ENCODE data around the gene ACSL3.
"Not testable (repeated sequence)": the region's sequence is repeated elsewhere in the genome, so short reads cannot be mapped to it uniquely, and the experiment has no call there.

Gene ACSL3

DNA sequence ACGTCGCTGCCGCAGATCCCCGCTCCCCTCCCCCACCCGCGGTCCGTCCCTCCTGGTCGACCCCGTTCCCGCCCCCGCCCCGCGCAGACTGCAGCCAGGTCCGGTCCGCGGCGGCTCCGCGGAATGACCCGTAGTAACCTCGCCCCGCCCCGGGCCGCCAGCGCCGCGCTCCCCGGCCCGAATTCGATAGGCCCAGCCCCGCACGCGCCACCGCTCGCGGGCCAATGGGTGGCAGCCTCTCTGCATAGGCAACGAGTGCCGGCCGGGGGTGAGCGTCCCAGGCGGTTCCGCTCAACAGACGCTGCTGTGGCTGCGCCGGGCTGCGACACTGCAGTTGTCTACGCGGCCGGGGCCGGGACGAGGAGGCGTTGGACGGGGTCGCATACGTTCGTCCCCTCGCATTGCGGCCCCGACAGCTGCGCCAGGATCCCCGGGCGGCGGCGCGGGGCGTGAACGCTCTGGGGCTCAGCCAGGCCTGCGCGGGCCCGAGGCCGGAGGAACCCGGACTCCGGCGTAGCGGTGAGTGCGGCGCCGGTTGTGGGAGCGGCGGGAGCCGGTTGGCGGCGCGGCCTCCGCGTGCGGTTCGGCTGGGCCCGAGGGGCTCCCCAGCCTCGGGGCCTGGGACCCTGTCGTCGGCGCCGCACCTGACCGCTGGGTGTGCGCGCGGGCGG lies at the start of gene ACSL3:
Gene ACSL3, plus strand, starts transcription at position 297 of the 671 bp plus-strand sequence. CDS start 47,737 bp downstream, outside the sequence.
- peak; percentile 71 to 74 for DNase-seq (ENCODE audit: low read depth in 2 of 2)

DNA sequence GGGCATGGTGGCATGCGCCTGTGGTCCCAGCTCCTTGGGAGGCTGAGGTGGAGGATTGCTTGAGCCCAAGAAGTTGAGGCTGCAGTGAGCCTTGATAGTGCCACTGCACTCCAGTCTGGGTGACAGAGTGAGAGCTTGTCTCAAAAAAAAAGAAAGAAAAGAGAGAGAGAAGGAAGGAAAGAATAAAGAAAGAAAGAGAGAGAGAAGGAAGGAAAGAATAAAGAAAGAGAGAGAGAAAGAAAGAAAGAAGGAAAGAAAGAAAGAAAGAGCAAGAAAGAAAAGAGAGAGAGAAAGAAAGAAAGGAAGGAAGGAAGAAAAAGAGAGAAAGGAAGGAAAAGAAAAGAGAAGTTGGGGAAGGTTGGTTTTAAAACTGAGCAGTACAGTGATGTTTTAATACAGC lies 49.0 kb upstream of the ACSL3 start:
- no peak for DNase-seq (ENCODE audit: low read depth in 2 of 2)

DNA sequence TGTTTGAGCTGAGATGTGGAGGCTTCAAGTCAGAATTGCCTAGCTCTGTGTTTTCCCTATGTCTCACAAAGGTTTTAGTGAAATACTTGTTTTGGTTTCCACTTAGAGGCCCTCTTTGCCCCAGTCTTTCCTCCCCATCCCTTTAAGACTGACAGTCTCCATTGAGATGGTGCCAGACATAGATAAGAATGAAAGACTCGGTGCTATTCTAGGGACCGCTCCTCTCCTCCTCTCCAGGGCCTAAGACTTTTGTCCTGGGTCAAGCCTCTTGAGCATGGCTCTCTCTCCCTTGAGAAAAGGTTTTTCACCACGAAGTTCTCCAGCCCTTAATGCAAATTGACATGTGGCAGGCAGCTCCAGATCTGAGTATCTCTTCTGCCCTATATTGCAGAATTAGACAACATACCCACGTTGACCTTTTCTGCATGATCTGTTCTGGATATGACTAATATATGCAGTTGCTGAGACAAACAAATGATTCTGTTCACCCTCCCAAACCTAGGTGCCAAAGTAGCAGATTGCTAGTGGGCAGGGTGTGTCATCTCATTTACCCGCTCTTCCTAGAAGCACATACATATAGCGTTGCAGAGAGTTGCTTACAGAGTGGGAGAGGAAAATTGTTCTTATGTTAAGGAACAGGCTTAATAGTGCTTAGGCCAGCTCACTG lies 47.5 kb upstream of the ACSL3 start:
- DNase-seq (ENCODE audit: low read depth in 2 of 2), result no peak

DNA sequence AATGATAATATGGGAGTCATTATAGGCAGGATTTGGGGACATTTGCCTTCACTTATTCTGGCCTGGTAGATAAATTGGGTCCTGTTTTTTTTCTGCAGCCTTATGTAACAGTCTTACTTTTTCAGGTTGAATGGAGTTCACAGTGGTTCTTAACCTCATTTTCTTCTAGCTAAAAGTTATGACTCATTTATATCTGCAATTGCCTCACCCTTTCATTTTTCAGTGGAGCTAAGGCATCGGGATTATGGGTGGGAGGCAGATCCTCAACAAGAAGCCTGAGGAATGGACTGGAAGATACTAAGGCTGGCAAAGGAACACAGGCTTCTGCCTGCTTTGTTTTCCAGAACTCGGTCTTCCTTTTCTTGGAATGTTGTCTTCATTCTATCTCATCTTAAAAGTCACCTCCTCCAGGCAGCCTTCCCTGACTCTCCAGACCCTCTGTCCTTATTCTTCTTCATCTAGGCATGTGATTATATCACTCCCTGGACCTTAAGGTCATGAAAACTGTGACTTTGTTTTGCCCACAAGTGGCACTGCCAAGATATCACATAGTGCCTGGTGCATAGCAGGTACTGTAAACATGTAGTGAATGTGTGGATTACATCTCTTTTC lies 41.0 kb upstream of the ACSL3 start:
- DNase-seq (ENCODE audit: low read depth in 2 of 2), result no peak

DNA sequence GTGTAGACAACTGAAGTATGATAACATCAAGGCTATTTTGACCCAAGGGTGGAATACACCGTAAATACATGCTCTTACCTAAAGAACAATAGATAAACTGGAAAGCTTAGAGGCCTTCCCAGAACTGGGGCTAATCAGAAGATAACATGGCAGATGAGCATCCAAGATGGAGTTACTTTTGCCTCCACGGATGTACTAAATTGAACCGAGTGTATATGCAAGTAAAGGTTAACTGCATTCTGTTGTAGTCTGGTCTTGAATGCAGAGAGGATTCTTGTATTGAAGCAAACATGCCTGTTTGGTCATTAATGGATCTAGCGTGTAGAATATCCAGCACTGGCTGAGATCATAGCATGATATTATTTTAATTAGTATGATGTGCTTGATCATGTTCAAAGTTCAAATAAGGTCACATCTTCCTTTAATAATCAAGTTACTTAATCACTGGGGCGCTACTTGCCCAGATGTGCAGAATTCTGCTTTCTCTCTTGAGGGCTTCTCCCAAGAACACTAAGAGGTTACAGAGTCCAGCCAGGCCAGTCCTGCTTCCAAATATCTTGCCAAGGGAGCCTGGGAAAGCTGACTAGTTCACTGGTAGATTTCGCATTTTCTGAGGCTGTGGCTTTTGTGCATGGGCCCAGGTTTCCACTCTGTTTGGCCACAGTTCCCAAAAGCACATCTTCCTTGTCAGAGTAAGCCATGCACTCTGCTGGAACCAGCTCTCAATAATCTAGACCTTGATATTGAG lies 37.5 kb upstream of the ACSL3 start:
- no peak for DNase-seq (ENCODE audit: low read depth in 2 of 2)

DNA sequence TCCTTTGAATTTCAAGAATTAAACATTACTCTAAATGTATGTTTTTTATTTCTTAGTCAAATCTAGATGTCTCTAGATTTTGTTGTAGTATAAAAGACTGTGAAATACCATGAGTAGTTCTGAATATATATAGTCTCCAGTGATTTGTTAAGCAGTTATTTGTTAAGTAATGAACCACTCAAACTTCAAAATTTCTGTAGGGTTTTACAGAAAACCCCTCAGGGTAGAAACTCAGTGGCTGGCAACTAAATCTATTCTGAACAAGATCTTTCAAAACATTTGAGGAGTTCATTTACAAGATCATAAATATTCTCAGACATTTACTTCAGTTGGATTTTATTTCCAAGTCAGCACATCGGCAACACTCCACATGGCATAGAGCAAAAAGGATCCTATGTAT lies 35.8 kb upstream of the ACSL3 start:
- no peak for DNase-seq (ENCODE audit: low read depth in 2 of 2)

DNA sequence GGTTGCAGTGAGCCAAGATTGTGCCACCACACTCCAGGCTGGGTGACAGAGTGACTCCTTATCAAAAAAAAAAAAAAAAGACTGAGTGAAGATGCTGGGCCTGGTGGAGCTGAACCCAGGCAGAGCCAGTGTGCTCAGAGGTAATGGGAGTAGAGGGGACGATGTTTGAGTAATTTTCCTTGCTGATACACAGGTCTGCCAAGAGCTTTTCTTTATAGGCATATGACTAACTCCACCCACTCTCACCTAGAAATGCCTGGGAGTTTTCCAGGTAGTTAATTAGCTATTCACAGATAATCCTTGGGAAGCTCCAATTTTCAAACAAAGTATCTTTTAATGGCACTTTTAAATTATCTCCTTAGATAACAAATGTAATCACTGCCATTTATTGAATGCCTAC lies 33.4 kb upstream of the ACSL3 start:
- DNase-seq (ENCODE audit: low read depth in 2 of 2), result no peak

DNA sequence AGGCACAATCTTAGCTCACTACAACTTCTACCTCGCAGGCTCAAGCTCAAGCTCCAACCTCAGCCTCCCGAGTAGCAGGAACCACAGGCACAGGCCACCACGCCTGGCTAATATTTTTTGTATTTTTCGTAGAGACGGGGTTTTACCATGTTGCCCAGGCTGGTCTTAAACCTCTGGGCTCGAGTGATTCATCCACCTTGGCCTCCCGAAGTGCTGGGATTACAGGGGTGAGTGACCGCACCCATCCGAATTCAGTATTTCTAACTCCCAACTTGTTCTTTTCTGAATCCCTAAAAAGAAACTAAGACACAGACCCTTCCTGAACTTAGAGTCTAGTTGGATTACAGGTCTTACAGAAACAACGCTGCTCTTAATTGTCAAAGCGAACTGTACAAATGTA lies 32.3 kb upstream of the ACSL3 start:
- no peak for DNase-seq (ENCODE audit: low read depth in 2 of 2)

DNA sequence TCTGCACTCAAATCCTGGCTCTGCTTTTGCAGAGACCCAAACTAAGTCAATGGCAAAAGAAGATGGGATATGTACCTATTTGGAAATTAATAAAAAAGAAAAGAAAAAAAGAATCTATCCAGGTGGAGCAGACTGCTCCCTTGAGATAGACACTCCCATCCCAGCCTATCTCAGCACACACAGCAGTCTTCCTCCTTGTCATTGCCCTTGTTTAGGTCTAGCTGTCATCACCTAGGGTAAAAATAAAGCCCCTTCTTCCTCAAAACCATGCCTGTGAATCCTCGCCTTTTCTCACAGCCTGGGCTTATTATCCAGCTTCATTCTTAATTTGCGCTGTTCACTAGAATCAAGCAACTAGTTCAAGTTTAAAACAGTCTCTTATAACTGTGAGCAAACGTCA lies 30.7 kb upstream of the ACSL3 start:
- DNase-seq (ENCODE audit: low read depth in 2 of 2), result no peak

DNA sequence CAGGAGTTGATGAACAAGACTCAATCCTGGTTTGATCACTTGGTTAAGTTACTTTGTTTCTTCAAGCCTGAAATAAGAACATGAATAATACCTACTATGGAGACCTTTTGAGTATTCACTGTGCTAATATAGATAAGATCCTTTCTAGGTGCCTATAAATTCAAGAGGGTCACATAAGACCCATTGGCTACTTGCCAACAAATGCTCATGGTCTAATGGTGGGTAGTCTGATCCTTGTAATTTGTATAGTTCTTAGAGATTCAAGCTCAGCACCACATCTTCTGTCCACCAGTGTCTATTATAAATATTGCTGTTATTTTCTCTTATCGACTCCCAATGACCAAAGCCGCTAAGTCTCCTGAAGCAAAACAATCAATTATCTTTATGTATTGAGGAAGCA lies 27.4 kb upstream of the ACSL3 start:
- DNase-seq (ENCODE audit: low read depth in 2 of 2), result no peak

DNA sequence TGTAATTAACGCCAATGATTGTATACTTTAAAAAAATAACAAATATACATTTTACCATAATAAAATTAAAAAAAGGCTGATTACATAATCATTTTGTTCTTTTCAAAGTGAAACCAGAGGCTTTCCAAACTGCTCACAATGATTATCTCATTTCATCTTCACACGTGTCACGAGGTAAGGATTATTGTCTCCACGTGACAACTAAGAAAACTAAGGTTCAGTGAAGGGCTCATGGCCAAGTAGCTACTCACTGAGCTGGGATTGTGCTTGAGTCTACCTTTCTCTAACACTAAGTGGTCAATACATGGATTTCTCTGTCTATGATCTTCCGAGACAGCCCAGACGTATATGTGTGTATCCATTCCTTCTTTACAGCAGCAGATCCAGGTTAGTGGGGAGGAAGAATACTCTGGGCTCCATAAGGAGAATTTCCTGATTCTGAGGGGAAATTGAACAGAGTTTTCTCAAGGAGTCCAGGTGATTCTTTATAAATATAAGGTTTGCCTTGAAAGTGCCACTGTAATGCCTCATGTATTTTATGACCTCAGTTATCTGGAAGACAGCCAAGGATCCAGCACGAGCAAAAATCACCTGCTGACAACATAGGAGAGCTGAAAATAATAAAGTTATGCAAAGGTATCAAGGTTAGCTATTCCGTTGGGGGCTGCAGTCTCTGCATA lies 25.6 kb upstream of the ACSL3 start:
- DNase-seq (ENCODE audit: low read depth in 2 of 2), result no peak

DNA sequence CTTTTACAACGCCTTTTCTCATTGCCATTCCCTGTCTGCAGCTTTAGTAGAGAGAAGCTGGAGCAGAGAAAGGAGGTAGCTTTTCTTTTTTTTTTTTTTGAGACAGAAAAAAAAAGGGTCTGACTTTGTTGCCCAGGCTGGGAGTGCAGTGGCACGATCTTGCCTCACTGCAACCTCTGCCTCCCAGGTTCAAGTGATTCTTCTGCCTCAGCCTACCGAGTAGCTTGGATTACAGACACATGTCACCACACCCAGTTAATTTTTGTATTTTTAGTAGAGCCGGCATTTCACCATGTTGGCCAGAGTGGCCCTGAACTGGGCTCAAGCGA lies 25.0 kb upstream of the ACSL3 start:
- DNase-seq (ENCODE audit: low read depth in 2 of 2), result no peak

DNA sequence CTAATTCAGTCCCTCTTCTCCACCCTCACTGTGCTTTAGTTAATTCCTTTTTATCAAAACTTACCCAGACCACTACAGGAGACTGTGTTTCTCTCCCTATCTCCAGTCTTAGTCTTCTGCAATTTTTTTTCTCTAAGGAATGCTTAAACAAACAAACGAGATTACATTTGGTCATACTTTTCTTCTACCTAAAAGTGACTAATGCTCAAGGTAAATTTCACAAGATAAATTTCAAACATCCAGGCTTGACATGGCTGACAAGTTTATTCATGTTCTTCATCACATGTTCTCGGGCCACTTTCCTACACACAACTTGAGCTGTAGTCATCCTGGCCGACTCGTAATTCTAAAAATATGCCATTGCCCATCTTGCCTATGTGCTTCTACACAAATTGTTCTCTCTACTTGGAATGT lies 23.2 kb upstream of the ACSL3 start:
- no peak for DNase-seq (ENCODE audit: low read depth in 2 of 2)

DNA sequence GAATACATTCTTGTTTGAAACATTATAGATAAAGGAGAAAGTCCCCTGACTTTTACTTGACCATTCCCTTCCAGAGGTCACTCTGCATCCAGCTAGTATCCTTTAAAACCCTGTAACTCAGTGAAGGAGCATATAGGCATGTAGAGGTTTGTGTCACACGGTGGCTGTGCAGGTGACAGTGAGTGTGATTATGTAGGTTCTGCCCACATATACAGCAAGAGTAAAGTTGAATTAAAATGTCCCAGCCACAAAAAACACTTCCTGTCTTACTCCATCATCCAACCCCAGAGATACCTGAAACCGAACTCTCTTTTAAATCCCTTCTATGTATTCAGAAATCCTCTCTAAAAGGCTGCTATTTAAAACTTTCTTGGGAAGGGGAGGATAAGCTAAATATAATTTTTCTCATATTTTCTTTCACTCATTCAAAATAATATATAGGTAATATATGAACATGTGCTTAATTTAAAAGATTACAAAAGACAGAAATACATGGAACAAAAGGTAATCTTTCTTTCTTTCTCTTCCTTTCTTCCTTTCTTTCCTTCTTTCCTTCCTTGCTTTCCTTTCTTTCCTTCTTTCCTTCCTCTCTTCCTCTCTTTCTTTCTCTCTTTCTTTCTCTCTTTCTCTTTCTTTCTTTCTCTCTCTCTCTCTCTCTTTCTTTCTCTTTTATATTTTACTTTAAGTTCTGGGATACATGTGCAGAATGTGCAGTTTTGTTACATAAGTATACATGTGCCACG lies 20.6 kb upstream of the ACSL3 start:
- no peak for DNase-seq (ENCODE audit: low read depth in 2 of 2)

DNA sequence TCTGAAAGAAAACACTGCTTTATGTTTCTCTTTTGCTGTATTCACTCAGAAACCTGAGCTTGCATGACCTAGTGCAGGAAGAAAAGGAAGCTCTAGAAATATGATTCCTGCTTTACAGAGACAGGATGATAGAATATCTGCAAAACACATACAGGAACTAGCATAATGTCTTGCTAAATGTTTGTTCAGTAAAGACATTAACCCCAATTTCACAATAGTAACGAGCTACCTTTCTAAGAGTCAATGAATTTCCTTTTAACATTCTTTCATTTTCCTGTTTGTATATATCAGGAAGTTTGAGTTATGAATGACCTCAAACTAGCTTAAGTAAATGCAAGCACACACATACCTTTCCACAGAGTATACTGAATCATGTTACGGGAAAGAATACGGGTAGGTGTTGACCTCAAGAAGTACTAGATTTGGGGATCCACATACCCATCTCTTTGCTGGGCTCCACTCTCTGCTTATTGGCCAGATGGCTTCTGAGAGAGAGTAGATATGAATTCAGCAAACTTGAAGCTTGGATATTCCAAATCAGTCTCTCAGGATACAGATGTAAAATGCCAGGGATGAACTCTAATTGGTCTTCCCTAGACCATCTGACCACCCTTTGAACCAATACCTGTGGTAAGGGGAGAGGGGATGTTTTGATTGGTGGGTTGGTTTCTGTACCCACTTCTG lies 18.2 kb upstream of the ACSL3 start:
- DNase-seq (ENCODE audit: low read depth in 2 of 2), result no peak

DNA sequence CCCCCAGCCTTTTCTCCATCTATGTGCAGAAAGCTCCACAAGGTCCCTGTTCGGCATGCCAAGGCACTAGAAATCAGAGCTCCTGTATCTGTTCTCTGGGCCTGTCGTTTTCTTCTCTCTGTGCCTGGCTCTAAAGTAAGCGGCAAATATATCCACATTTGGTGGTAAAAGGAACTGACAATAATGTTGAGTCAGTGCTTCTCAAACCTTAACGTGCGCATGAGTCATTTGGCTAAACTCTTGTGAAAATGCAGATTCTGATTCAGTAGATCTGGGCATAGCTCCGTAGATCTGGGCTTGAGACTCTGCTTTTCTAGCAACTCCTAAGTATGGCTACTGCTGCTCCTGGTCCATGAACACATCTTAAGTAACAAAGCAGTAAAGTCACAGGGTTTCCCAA lies 16.5 kb upstream of the ACSL3 start:
- DNase-seq (ENCODE audit: low read depth in 2 of 2), result no peak

DNA sequence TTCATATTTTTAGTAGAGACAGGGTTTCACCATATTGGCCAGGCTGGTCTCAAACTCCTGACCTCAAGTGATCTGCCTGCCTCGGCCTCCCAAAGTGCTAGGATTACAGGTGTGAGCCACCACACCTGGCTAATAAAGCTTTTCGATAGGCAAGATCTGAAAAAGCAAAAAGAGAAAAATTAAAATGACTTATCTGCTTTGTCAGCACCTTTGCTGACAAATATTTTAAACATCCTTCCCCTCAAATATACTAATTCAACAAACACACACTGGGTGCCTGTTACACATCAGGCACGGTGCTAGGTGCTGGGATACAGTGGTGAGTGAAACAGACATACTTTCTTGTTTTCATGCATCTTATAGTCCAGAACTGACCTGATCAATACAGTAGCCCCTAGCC lies 15.5 kb upstream of the ACSL3 start:
- DNase-seq (ENCODE audit: low read depth in 2 of 2), result not testable (repeated sequence)

DNA sequence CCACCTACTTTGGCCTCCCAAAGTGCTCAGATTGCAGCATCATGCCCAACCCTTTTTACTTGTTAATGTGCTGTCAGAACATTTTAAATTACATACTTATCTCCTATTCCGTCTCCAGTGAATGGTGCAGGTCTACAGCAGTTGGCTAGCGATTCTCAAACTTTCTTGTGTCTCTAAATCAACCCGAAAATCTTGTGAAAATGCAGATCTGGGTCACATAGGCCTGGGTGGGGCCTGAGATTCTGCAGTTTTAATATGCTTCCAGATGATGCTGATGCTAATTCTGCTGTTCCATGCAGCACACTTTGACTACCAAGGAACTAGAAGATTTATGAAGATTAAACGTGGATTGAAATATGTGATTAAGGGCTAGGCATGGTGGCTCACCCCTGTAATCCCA lies 14.8 kb upstream of the ACSL3 start:
- no peak for DNase-seq (ENCODE audit: low read depth in 2 of 2)

DNA sequence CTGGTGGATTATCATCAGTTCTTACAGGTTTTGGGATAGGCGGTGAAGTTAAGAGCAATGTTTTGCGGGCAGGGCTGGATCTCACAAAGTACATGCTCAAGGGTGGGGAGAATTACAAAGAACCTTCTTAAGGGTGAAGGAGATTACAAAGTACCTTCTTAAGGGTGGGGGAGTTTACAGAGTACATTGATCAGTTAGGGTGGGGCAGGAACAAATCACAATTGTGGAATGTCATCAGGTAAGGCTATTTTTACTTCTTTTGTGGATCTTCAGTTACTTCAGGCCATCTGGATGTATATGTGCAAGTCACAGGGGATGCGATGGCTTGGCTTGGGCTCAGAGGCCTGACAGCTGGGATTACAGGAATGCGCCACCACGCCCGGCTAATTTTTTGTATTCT lies 12.8 kb upstream of the ACSL3 start:
- not testable (repeated sequence) for DNase-seq (ENCODE audit: low read depth in 2 of 2)

DNA sequence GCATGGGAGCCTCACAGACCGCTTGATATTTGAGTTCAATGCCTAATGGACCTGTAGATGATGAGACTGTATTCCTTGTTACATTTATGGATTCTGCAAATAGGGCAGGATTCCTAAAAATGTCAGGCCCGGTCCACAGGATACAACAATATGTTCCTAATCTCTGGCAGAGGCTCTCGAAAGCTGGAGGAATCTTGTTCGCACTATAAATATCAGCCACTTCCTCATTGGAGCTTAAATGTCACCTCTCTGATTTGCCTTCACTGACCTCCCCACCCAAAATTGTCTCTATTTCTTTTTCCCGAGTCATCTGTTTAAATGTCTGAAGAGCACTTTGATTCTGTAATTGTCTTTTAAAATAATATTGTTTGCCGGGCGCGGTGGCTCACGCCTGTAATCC lies 12.0 kb upstream of the ACSL3 start:
- no peak for DNase-seq (ENCODE audit: low read depth in 2 of 2)
